Peyer's patch (tissue), 4 donors: Measurements from ENCODE around the gene SUDS3. TPM values are rescaled to one million over a fixed set of nuclear protein-coding genes. Genes with fewer than 3 reads are reported as not detected.

Experiments used
- DNase-seq, 3 donors: peaks; one replicate each; pipeline ENCODE4 v3.0.0-alpha.2; 2017 to 2019
- H3K27ac ChIP-seq, 4 donors: fragments of 200-600 bp; sonication (generic); one replicate each; pipeline ENCODE4 v1.5.1; 2016 to 2019
- H3K27me3 ChIP-seq, 2 donors: fragments of 200-600 bp; sonication (generic); one replicate each; pipeline ENCODE4 v1.5.1; 2019
- H3K36me3 ChIP-seq, 3 donors: fragments of 200-600 bp; sonication (generic); one replicate each; pipeline ENCODE4 v1.5.1; 2016 to 2019
- H3K4me1 ChIP-seq, 4 donors: fragments of 200-600 bp; sonication (generic); one replicate each; pipeline ENCODE4 v1.5.1; 2016 to 2019
- H3K4me3 ChIP-seq, 4 donors: fragments of 200-600 bp; sonication (generic); 1 replicate in 3 of 4; 2 replicates in 1 of 4; pipeline ENCODE4 v1.5.1; 2016 to 2019; ENCODE audit warnings: mild to moderate bottlenecking in 1 of 4
- H3K9me3 ChIP-seq, 4 donors: fragments of 200-600 bp; sonication (generic); one replicate each; pipeline ENCODE4 v1.5.1; 2016 to 2019; ENCODE audit warnings: mild to moderate bottlenecking in 1 of 4
- CTCF ChIP-seq, 6 experiments: fragments of 450-650 bp in 4 of 6; fragments of 200-600 bp in 2 of 6; sonication (generic) in 1 of 6; IDR thresholded peaks; one replicate each; pipeline ENCODE4 v1.5.1; 2017 to 2019; ENCODE audit warnings: antibody characterized with exemption in 6 of 6, mild to moderate bottlenecking in 3 of 6, moderate library complexity in 1 of 6
- POLR2A ChIP-seq, 2 donors: fragments of 450-650 bp; IDR thresholded peaks; one replicate each; pipeline ENCODE4 v1.5.1; 2017; ENCODE audit warnings: antibody characterized with exemption in 2 of 2, mild to moderate bottlenecking in 2 of 2, moderate library complexity in 2 of 2
- total RNA-seq, 4 donors: library from RNA; depleted of rRNA; stranded (reverse); fragments of >200 nt; gene quantifications; one replicate each; pipeline ENCODE4 v1.1.0, GENCODE V29; 2016

The SUDS3 gene
- total RNA-seq, 4 donors from 2014 or later, result 39.2 to 86.7 (median 66.1) TPM

GRCh38 chr12:118425364-118425763, 49.0 kb downstream of the SUDS3 start:
- H3K4me3 ChIP-seq, result no peak overlapping the region
- no peak for DNase-seq
- no peaks in the 10 kb centered on the region for H3K27me3 ChIP-seq
- H3K36me3 ChIP-seq, result no peaks in the 10 kb centered on the region
- no peaks in the 10 kb centered on the region for H3K4me1 ChIP-seq
- no peaks in the 10 kb centered on the region for H3K9me3 ChIP-seq
- no peak for TF ChIP-seq CTCF (IDR thresholded peaks at IDR 0.05)
- TF ChIP-seq POLR2A (IDR thresholded peaks at IDR 0.05), result no peak
- no peak overlapping the region for H3K27ac ChIP-seq

- TF ChIP-seq CTCF (IDR thresholded peaks at IDR 0.05), result no peak
- no peak for TF ChIP-seq POLR2A (IDR thresholded peaks at IDR 0.05)
- Histone ChIP-seq H3K27me3 (no peaks in the 10 kb centered on the region), H3K9me3 (no peaks in the 10 kb centered on the region), H3K36me3 (no peaks in the 10 kb centered on the region), H3K4me1 (no peaks in the 10 kb centered on the region), H3K27ac (no peak overlapping the region), H3K4me3 (no peak overlapping the region)
- no peak for DNase-seq
Observed at GRCh38 chr12:118427819-118428218, 51.5 kb downstream of the SUDS3 start.

- Histone ChIP-seq H3K4me3 (no peak overlapping the region), H3K9me3 (no peaks in the 10 kb centered on the region), H3K27ac (no peak overlapping the region), H3K4me1 (no peaks in the 10 kb centered on the region), H3K36me3 (no peaks in the 10 kb centered on the region), H3K27me3 (no peaks in the 10 kb centered on the region)
- DNase-seq, result no peak
- TF ChIP-seq CTCF (IDR thresholded peaks at IDR 0.05) (no peak), POLR2A (IDR thresholded peaks at IDR 0.05) (no peak)
Observed at GRCh38 chr12:118428643-118429042, 52.3 kb downstream of the SUDS3 start.

- Histone ChIP-seq H3K4me3 (no peak overlapping the region), H3K4me1 (no peaks in the 10 kb centered on the region), H3K9me3 (no peaks in the 10 kb centered on the region), H3K27me3 (no peaks in the 10 kb centered on the region), H3K36me3 (no peaks in the 10 kb centered on the region), H3K27ac (no peak overlapping the region)
- TF ChIP-seq CTCF (IDR thresholded peaks at IDR 0.05) (no peak), POLR2A (IDR thresholded peaks at IDR 0.05) (no peak)
- DNase-seq, result no peak
Observed at GRCh38 chr12:118429688-118430383, 53.5 kb downstream of the SUDS3 start.

- Histone ChIP-seq H3K4me3 (no peak overlapping the region), H3K27ac (no peak overlapping the region), H3K27me3 (no peaks in the 10 kb centered on the region), H3K9me3 (no peaks in the 10 kb centered on the region), H3K4me1 (no peaks in the 10 kb centered on the region), H3K36me3 (no peaks in the 10 kb centered on the region)
- no peak for DNase-seq
- TF ChIP-seq CTCF (IDR thresholded peaks at IDR 0.05), result no peak
- TF ChIP-seq POLR2A (IDR thresholded peaks at IDR 0.05), result no peak
Observed at GRCh38 chr12:118430516-118430915, 54.2 kb downstream of the SUDS3 start.
